ENCODE data around the gene ARMH1. TPM values are rescaled to one million over a fixed set of nuclear protein-coding genes. Genes with fewer than 3 reads are reported as not detected.

Gene ARMH1
- total RNA-seq, 1 donor from 2014 or later = 15.0 TPM

GRCh38 chr1:44631647-44632539, 42.6 kb upstream of the ARMH1 start:
- no peak for TF ChIP-seq CTCF (IDR thresholded peaks at IDR 0.05; ENCODE audit: unreplicated experiment)
- Mint-ChIP-seq H3K36me3 (ENCODE audit: insufficient read depth) (peaks cover 11% of the 10 kb centered on the region), H3K9me3 (ENCODE audit: low read depth) (no peaks in the 10 kb centered on the region), H3K4me1 (ENCODE audit: low read depth) (peaks cover 10% of the 10 kb centered on the region), H3K4me3 (ENCODE audit: low read depth) (peak overlapping the region; percentile 87), H3K27me3 (no peaks in the 10 kb centered on the region), H3K27ac (peak overlapping the region; percentile 98)
- DNase-seq (ENCODE audit: low spot score, unreplicated experiment) = peak; percentile 73

GRCh38 chr1:44632598-44632997, 41.9 kb upstream of the ARMH1 start:
- Mint-ChIP-seq H3K36me3 (ENCODE audit: insufficient read depth) (peaks cover 14% of the 10 kb centered on the region), H3K4me1 (ENCODE audit: low read depth) (peaks cover 12% of the 10 kb centered on the region), H3K27me3 (no peaks in the 10 kb centered on the region), H3K4me3 (ENCODE audit: low read depth) (peak overlapping the region; percentile 87), H3K27ac (peak overlapping the region; percentile 98), H3K9me3 (ENCODE audit: low read depth) (no peaks in the 10 kb centered on the region)
- no peak for DNase-seq (ENCODE audit: low spot score, unreplicated experiment)
- no peak for TF ChIP-seq CTCF (IDR thresholded peaks at IDR 0.05; ENCODE audit: unreplicated experiment)

- Mint-ChIP-seq H3K27ac (no peak overlapping the region), H3K27me3 (no peaks in the 10 kb centered on the region), H3K9me3 (ENCODE audit: low read depth) (no peaks in the 10 kb centered on the region), H3K4me1 (ENCODE audit: low read depth) (peaks cover 13% of the 10 kb centered on the region), H3K36me3 (ENCODE audit: insufficient read depth) (peaks cover 18% of the 10 kb centered on the region), H3K4me3 (ENCODE audit: low read depth) (no peak overlapping the region)
- no peak for TF ChIP-seq CTCF (IDR thresholded peaks at IDR 0.05; ENCODE audit: unreplicated experiment)
- no peak for DNase-seq (ENCODE audit: low spot score, unreplicated experiment)
These were observed 39.8 kb upstream of the ARMH1 start for GRCh38 chr1:44634606-44635189.

GRCh38 chr1:44635439-44635838, 39.1 kb upstream of the ARMH1 start:
- no peak for DNase-seq (ENCODE audit: low spot score, unreplicated experiment)
- Mint-ChIP-seq H3K9me3 (ENCODE audit: low read depth) (no peaks in the 10 kb centered on the region), H3K4me3 (ENCODE audit: low read depth) (no peak overlapping the region), H3K27me3 (no peaks in the 10 kb centered on the region), H3K27ac (no peak overlapping the region), H3K4me1 (ENCODE audit: low read depth) (peaks cover 17% of the 10 kb centered on the region), H3K36me3 (ENCODE audit: insufficient read depth) (peaks cover 18% of the 10 kb centered on the region)
- TF ChIP-seq CTCF (IDR thresholded peaks at IDR 0.05; ENCODE audit: unreplicated experiment) = no peak

GRCh38 chr1:44636083-44636687, 38.3 kb upstream of the ARMH1 start:
- no peak for TF ChIP-seq CTCF (IDR thresholded peaks at IDR 0.05; ENCODE audit: unreplicated experiment)
- Mint-ChIP-seq H3K27me3 (no peaks in the 10 kb centered on the region), H3K9me3 (ENCODE audit: low read depth) (no peaks in the 10 kb centered on the region), H3K36me3 (ENCODE audit: insufficient read depth) (peaks cover 18% of the 10 kb centered on the region), H3K27ac (no peak overlapping the region), H3K4me1 (ENCODE audit: low read depth) (peaks cover 18% of the 10 kb centered on the region), H3K4me3 (ENCODE audit: low read depth) (no peak overlapping the region)
- no peak for DNase-seq (ENCODE audit: low spot score, unreplicated experiment)
